ENCODE results near the gene KRTAP13-3. TPM values are rescaled to one million over a fixed set of nuclear protein-coding genes. Genes with fewer than 3 reads are reported as not detected.
A peak's percentile ranks its signal among the peaks of the same experiment; 100 is the strongest.

Gene KRTAP13-3
- not detected for total RNA-seq
- polyA plus RNA-seq (2013, experiment 1 of 2) = not detected
- polyA plus RNA-seq (2013, experiment 2 of 2) = not detected
- long read RNA-seq, experiment 1 = 0 reads
- long read RNA-seq, experiment 2 = 0 reads
- long read RNA-seq, experiment 3 = 0 reads
- long read RNA-seq, experiment 4 = 0 reads

GRCh38 chr21:30425826-30426225 lies at the start of gene KRTAP13-3:
KRTAP13-3 (minus strand) TSS chr21:30425926; CDS start chr21:30425912, 14 bp downstream.
- H3K9ac ChIP-seq (ENCODE audit: extremely low read depth, low read length, poor library complexity, severe bottlenecking) = no peak within 1 kb of the TSS
- no peaks in the 10 kb centered on the region for H3K27me3 Mint-ChIP-seq (ENCODE audit: insufficient read depth)
- 92 to 93% methylated on average over 3 to 5 of the region's 5 CpGs for WGBS, 2 experiments (ENCODE audit: insufficient coverage in 1 of 2, insufficient read length in 1 of 2)
- no peaks in the 10 kb centered on the region for H3K36me3 ChIP-seq (ENCODE audit: control insufficient read depth, insufficient read depth, low read length)
- H3K27ac ChIP-seq (ENCODE audit: low read depth, low read length) = peak within 1 kb of the TSS; percentile 14
- no peak for TF ChIP-seq CTCF (conservative IDR thresholded peaks at IDR 0.05)
- no peak within 1 kb of the TSS for H3K27ac Mint-ChIP-seq
- H3K27me3 ChIP-seq (ENCODE audit: control insufficient read depth, insufficient read depth, low read length, poor library complexity, severe bottlenecking) = no peaks in the 10 kb centered on the region
- no peaks in the 10 kb centered on the region for H3K36me3 Mint-ChIP-seq (ENCODE audit: low read depth)
- H3K9me3 ChIP-seq (ENCODE audit: control insufficient read depth, low read length) = peaks cover 10% of the 10 kb centered on the region
- H3K4me1 Mint-ChIP-seq = peaks cover 3% of the 10 kb centered on the region
- peaks cover 3% of the 10 kb centered on the region for H3K9me3 Mint-ChIP-seq
- no peaks in the 10 kb centered on the region for H3K4me1 ChIP-seq (ENCODE audit: control insufficient read depth, insufficient read depth, low read length)
- no peak within 1 kb of the TSS for H3K4me3 Mint-ChIP-seq
- no peak for DNase-seq
- H3K4me3 ChIP-seq (ENCODE audit: low read length) = no peak within 1 kb of the TSS

GRCh38 chr21:30468900-30469714 lies 43.4 kb upstream of the KRTAP13-3 start:
- Histone ChIP-seq H3K9me3 (ENCODE audit: control insufficient read depth, low read length) (no peaks in the 10 kb centered on the region), H3K4me3 (ENCODE audit: low read length) (no peak overlapping the region), H3K27me3 (ENCODE audit: control insufficient read depth, insufficient read depth, low read length, poor library complexity, severe bottlenecking) (no peaks in the 10 kb centered on the region), H3K9ac (ENCODE audit: extremely low read depth, low read length, poor library complexity, severe bottlenecking) (no peak overlapping the region), H3K4me1 (ENCODE audit: control insufficient read depth, insufficient read depth, low read length) (no peaks in the 10 kb centered on the region), H3K27ac (ENCODE audit: low read depth, low read length) (no peak overlapping the region), H3K36me3 (ENCODE audit: control insufficient read depth, insufficient read depth, low read length) (no peaks in the 10 kb centered on the region)
- no peak for DNase-seq
- 93 to 100% methylated on average over 2 to 6 of the region's 6 CpGs for WGBS, 2 experiments (ENCODE audit: insufficient coverage in 1 of 2, insufficient read length in 1 of 2)
- H3K27me3 Mint-ChIP-seq (ENCODE audit: insufficient read depth) = no peaks in the 10 kb centered on the region
- no peak overlapping the region for H3K27ac Mint-ChIP-seq
- no peaks in the 10 kb centered on the region for H3K36me3 Mint-ChIP-seq (ENCODE audit: low read depth)
- H3K4me1 Mint-ChIP-seq = no peaks in the 10 kb centered on the region
- no peak overlapping the region for H3K4me3 Mint-ChIP-seq
- H3K9me3 Mint-ChIP-seq = no peaks in the 10 kb centered on the region
- TF ChIP-seq CTCF (conservative IDR thresholded peaks at IDR 0.05) = no peak

- TF ChIP-seq CTCF (conservative IDR thresholded peaks at IDR 0.05) = peak; percentile 83
- H3K9ac ChIP-seq (ENCODE audit: extremely low read depth, low read length, poor library complexity, severe bottlenecking) = no peak overlapping the region
- no peak overlapping the region for H3K4me3 Mint-ChIP-seq
- H3K9me3 ChIP-seq (ENCODE audit: control insufficient read depth, low read length) = no peaks in the 10 kb centered on the region
- no peaks in the 10 kb centered on the region for H3K4me1 Mint-ChIP-seq
- peak; percentile 48 for DNase-seq
- no peaks in the 10 kb centered on the region for H3K4me1 ChIP-seq (ENCODE audit: control insufficient read depth, insufficient read depth, low read length)
- no peaks in the 10 kb centered on the region for H3K36me3 Mint-ChIP-seq (ENCODE audit: low read depth)
- H3K36me3 ChIP-seq (ENCODE audit: control insufficient read depth, insufficient read depth, low read length) = no peaks in the 10 kb centered on the region
- no peak overlapping the region for H3K27ac Mint-ChIP-seq
- H3K4me3 ChIP-seq (ENCODE audit: low read length) = no peak overlapping the region
- WGBS, 2 experiments (ENCODE audit: insufficient coverage in 1 of 2, insufficient read length in 1 of 2) = 54 to 86% methylated on average over 1 to 3 of the region's 3 CpGs
- no peaks in the 10 kb centered on the region for H3K27me3 ChIP-seq (ENCODE audit: control insufficient read depth, insufficient read depth, low read length, poor library complexity, severe bottlenecking)
- no peaks in the 10 kb centered on the region for H3K9me3 Mint-ChIP-seq
- no peaks in the 10 kb centered on the region for H3K27me3 Mint-ChIP-seq (ENCODE audit: insufficient read depth)
- no peak overlapping the region for H3K27ac ChIP-seq (ENCODE audit: low read depth, low read length)
Observed at GRCh38 chr21:30463713-30464112, 38.0 kb upstream of the KRTAP13-3 start.

All from endodermal cell (in vitro differentiated cells).